Calu3 (cell line): ENCODE results near the gene TRIM26. TPM values are rescaled to one million over a fixed set of nuclear protein-coding genes. Genes with fewer than 3 reads are reported as not detected.
A peak's percentile ranks its signal among the peaks of the same experiment; 100 is the strongest.
"Not testable (repeated sequence)": the region's sequence is repeated elsewhere in the genome, so short reads cannot be mapped to it uniquely, and the experiment has no call there.

Experiments used
- BruUV-seq: library from RNA; stranded (reverse); fragments of 400-500 nt; replicated peaks from 2 replicates; lab custom pipeline; 2021; lab: Mats Ljungman, UMichigan
- CTCF ChIA-PET: fragments of 300-600 bp; sonication (Branson Sonifier 250); formaldehyde crosslinking; loops from one replicate; lab custom pipeline; 2022; ENCODE audit warnings: antibody characterized with exemption; lab: Charles Lee
- DNase-seq: peaks from one replicate; pipeline ENCODE4 v3.0.0; 2022
- H3K27ac Mint-ChIP-seq: one replicate; pipeline ENCODE4 v1.8.0; 2022; ENCODE audit warnings: mixed read lengths; ENCODE audit not compliant: unreplicated experiment
- H3K27me3 Mint-ChIP-seq: one replicate; pipeline ENCODE4 v1.8.0; 2022; ENCODE audit warnings: mixed read lengths; ENCODE audit not compliant: unreplicated experiment
- H3K36me3 Mint-ChIP-seq: one replicate; pipeline ENCODE4 v1.8.0; 2022; ENCODE audit warnings: mild to moderate bottlenecking, moderate library complexity, mixed read lengths; ENCODE audit not compliant: insufficient read depth, unreplicated experiment
- H3K4me1 Mint-ChIP-seq: one replicate; pipeline ENCODE4 v1.8.0; 2022; ENCODE audit warnings: mild to moderate bottlenecking, low read depth, mixed read lengths; ENCODE audit not compliant: unreplicated experiment
- H3K4me3 Mint-ChIP-seq: one replicate; pipeline ENCODE4 v1.8.0; 2022; ENCODE audit warnings: mild to moderate bottlenecking, low read depth, moderate library complexity, mixed read lengths; ENCODE audit not compliant: unreplicated experiment
- H3K9me3 Mint-ChIP-seq: one replicate; pipeline ENCODE4 v1.8.0; 2022; ENCODE audit warnings: low read depth, mixed read lengths; ENCODE audit not compliant: unreplicated experiment
- CTCF ChIP-seq: fragments of 200-600 bp; IDR thresholded peaks from one replicate; pipeline ENCODE4 v1.8.0; 2022; ENCODE audit warnings: antibody characterized with exemption; ENCODE audit not compliant: unreplicated experiment
- intact Hi-C: fragments of 100-400 bp; cut with micrococcal nuclease; formaldehyde crosslinking; loops from one replicate; pipeline ENCODE4 v1.10.0; 2022; ENCODE audit not compliant: unreplicated experiment
- total RNA-seq: library from RNA; stranded (reverse); gene quantifications from 2 replicates; pipeline ENCODE4 v1.2.3, GENCODE V29; 2022

TRIM26 gene
- total RNA-seq, 1 experiment from 2014 or later: 89.9 TPM

- no peak overlapping the region for H3K4me3 Mint-ChIP-seq
- TF ChIP-seq CTCF: no peak
- H3K27ac Mint-ChIP-seq: peak overlapping the region; percentile 6
- no peaks in the 10 kb centered on the region for H3K27me3 Mint-ChIP-seq
- H3K9me3 Mint-ChIP-seq: no peaks in the 10 kb centered on the region
- CTCF ChIA-PET: no interaction called here
- no peak for DNase-seq
- peaks cover 28% of the 10 kb centered on the region for H3K4me1 Mint-ChIP-seq
- H3K36me3 Mint-ChIP-seq: peaks cover 39% of the 10 kb centered on the region
- BruUV-seq: no TSS peak
- intact Hi-C loops: no loop called here
These were observed 46.1 kb downstream of the TRIM26 start for GRCh38 chr6:30167101-30167500.

DNA sequence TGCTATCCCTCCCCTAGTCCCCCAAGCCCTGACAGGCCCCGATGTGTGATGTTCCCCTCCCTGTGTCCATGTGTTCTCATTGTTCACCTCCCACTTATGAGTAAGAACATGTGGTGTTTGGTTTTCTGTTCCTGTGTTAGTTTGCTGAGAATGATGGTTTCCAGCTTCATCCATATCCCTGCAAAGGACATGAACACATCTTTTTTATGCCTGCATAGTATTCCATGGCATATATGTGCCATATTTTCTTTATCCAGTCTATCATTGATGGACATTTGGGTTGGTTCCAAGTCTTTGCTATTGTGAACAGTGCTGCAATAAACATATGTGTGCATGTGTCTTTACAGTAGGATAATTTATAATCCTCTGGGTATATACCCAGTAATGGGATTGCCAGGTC is 48.0 kb downstream of the TRIM26 start:
- Mint-ChIP-seq H3K36me3 (peaks cover 35% of the 10 kb centered on the region), H3K4me3 (peak overlapping the region; percentile 94), H3K4me1 (peaks cover 31% of the 10 kb centered on the region)
- DNase-seq, H3K9me3 Mint-ChIP-seq, H3K27me3 Mint-ChIP-seq, BruUV-seq, intact Hi-C loops, H3K27ac Mint-ChIP-seq: not testable (repeated sequence)
- CTCF ChIA-PET: interaction anchor here (1.1 kb wide), 1 partner anchor 63 kb away, joined by 3 read pairs; no protein-coding TSS in a partner anchor

- peak overlapping the region; percentile 94 for H3K4me3 Mint-ChIP-seq
- H3K27me3 Mint-ChIP-seq: no peaks in the 10 kb centered on the region
- no peak for TF ChIP-seq CTCF
- no peaks in the 10 kb centered on the region for H3K9me3 Mint-ChIP-seq
- H3K27ac Mint-ChIP-seq: peak overlapping the region; percentile 22
- intact Hi-C loops: no loop called here
- H3K36me3 Mint-ChIP-seq: peaks cover 35% of the 10 kb centered on the region
- H3K4me1 Mint-ChIP-seq: peaks cover 31% of the 10 kb centered on the region
- CTCF ChIA-PET: interaction anchor here (0.8 kb wide), 1 partner anchor 32 kb away, joined by 3 read pairs; no protein-coding TSS in a partner anchor
- no peak for DNase-seq
- no TSS peak for BruUV-seq
These were observed 48.5 kb downstream of the TRIM26 start for GRCh38 chr6:30164714-30165113.

- H3K36me3 Mint-ChIP-seq: peaks cover 32% of the 10 kb centered on the region
- H3K27ac Mint-ChIP-seq: peak overlapping the region; percentile 77
- H3K4me3 Mint-ChIP-seq: peak overlapping the region; percentile 94
- no peaks in the 10 kb centered on the region for H3K9me3 Mint-ChIP-seq
- no peak for DNase-seq
- intact Hi-C loops: no loop called here
- peaks cover 31% of the 10 kb centered on the region for H3K4me1 Mint-ChIP-seq
- H3K27me3 Mint-ChIP-seq: no peaks in the 10 kb centered on the region
- no TSS peak for BruUV-seq
- CTCF ChIA-PET: interaction anchor here (0.6 to 1.3 kb wide), 4 partner anchors 11 to 63 kb away, joined by 3 read pairs; no protein-coding TSS in a partner anchor
- no peak for TF ChIP-seq CTCF
These were observed 49.1 kb downstream of the TRIM26 start for GRCh38 chr6:30163918-30164654.
